ENCODE measurements around the gene MIER2.

DNA sequence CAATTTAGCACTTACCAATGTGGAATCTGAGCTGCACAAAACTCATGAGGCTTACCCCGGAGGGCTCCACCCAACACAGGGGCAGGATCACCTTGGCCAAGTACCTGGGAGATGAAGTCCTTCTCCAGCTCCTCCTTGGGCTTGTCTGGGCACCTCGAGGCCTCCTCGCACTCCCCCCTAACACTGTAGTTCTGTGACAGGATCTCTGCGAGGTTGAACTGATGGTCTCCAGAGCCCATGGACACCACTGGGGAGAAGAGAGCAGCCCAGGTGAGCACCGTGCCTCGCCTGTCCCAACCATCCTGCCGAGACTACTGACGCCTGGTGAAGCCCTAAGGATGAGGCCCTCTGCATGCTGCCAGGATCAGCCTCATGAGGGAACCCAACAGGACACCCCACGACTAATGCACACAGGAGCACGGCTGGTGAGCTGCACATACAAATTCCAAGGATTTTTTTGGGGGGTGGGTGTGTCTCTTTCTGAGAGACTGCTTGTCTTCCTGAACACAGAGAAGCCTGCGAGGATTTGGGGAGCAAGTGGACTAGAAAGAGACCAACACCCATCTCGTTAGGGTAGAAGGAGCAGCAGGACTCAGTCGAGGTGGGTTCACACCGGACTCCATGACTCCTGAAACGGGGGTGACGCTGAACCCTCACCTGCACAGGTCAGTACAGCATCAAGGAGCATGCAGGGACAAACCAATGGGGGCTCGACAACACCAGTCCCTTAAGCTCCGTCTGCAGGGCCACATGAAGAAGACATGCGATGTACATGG, 10.1 kb downstream of the MIER2 start:
- TF ChIP-seq EZH2phosphoT487 (IDR thresholded peaks at IDR 0.05; ENCODE audit: borderline replicate concordance, low read length): no peak
- TF ChIP-seq, protein P1, sequence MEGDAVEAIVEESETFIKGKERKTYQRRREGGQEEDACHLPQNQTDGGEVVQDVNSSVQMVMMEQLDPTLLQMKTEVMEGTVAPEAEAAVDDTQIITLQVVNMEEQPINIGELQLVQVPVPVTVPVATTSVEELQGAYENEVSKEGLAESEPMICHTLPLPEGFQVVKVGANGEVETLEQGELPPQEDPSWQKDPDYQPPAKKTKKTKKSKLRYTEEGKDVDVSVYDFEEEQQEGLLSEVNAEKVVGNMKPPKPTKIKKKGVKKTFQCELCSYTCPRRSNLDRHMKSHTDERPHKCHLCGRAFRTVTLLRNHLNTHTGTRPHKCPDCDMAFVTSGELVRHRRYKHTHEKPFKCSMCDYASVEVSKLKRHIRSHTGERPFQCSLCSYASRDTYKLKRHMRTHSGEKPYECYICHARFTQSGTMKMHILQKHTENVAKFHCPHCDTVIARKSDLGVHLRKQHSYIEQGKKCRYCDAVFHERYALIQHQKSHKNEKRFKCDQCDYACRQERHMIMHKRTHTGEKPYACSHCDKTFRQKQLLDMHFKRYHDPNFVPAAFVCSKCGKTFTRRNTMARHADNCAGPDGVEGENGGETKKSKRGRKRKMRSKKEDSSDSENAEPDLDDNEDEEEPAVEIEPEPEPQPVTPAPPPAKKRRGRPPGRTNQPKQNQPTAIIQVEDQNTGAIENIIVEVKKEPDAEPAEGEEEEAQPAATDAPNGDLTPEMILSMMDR (IDR thresholded peaks at IDR 0.05; ENCODE audit: low read depth, low read length, poor library complexity, severe bottlenecking): no peak
